Skin epidermis (tissue), 12 donors: ENCODE measurements around the gene UPK3BL1.
"Not testable (repeated sequence)": the region's sequence is repeated elsewhere in the genome, so short reads cannot be mapped to it uniquely, and the experiment has no call there.

Source experiments
- H3K27ac ChIP-seq, 21 experiments: fragments of 200-600 bp; sonication (generic) in 11 of 21; one replicate each; pipeline ENCODE4 v1.5.0; 2020; ENCODE audit warnings: mild to moderate bottlenecking in 3 of 21, inconsistent platforms in 2 of 21, moderate library complexity in 2 of 21
- H3K4me3 ChIP-seq, 7 experiments: fragments of 200-600 bp; sonication (generic) in 2 of 7; one replicate each; pipeline ENCODE4 v1.5.0; 2020; ENCODE audit warnings: inconsistent platforms in 2 of 7, mild to moderate bottlenecking in 2 of 7, moderate library complexity in 1 of 7

The UPK3BL1 gene

DNA sequence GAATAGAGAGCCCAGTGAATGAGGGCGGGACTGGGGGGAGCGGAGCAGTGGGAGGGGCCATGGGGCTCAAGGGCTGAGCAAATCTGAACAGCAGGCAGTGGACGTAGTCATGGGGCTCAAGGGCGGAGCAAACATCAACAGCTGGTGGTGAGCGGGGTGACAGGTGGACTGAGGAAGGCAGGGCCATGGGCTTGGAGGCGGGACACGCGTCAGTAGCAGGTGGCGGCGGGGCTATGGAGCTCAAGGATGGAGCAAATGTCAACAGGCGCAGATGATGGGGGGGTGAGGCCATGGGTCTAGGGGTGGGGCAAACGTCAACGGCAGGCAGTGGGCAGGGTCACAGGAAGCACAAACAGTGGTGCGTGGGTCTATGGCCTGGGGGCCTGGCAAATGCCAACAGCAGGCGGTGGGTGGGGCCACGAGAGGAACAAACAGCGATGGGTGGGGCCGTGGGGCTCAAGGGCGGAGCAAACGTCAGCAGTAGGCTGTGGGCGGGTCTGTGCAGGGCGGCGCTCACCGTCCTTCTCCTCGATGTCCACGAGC lies 50.0 kb downstream of the UPK3BL1 start:
- not testable (repeated sequence) for H3K4me3 ChIP-seq, H3K27ac ChIP-seq

DNA sequence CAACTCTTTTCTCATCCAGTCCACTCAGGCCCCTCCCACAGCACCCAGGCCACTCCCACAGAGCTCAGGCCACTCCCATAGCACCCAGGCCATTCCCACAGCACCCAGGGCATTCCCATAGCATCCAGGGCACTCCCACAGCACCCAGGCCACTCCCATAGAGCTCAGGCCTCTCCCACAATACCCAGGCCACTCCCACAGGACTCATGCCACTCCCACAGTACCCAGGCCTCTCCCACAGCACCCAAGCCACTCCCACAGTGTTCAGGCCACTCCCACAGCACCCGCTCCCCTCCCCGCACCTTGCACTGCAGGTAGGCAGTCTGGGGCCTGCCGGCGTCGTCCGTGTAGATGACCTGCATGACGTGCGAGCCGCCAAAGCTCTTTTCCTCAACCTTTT lies 52.7 kb downstream of the UPK3BL1 start:
- not testable (repeated sequence) for H3K4me3 ChIP-seq, H3K27ac ChIP-seq
